H54 (cell line): ENCODE data around the gene CALR.
A peak's percentile ranks its signal among the peaks of the same experiment; 100 is the strongest.
"Not testable (repeated sequence)": the region's sequence is repeated elsewhere in the genome, so short reads cannot be mapped to it uniquely, and the experiment has no call there.

Source experiments
- DNase-seq: peaks from one replicate; pipeline ENCODE4 v3.0.0; 2011; ENCODE audit warnings: low spot score, mixed read lengths; ENCODE audit not compliant: insufficient read length
- FAIRE-seq: peaks from 3 replicates; lab custom pipeline; 2011; peaks lifted over from hg19 to GRCh38; lab: Jason Lieb, UNC
- POLR2A ChIP-seq: IDR thresholded peaks from 2 replicates; pipeline ENCODE4 v1.6.1; 2011; ENCODE audit warnings: low read depth, mild to moderate bottlenecking, low read length

CALR gene

DNA sequence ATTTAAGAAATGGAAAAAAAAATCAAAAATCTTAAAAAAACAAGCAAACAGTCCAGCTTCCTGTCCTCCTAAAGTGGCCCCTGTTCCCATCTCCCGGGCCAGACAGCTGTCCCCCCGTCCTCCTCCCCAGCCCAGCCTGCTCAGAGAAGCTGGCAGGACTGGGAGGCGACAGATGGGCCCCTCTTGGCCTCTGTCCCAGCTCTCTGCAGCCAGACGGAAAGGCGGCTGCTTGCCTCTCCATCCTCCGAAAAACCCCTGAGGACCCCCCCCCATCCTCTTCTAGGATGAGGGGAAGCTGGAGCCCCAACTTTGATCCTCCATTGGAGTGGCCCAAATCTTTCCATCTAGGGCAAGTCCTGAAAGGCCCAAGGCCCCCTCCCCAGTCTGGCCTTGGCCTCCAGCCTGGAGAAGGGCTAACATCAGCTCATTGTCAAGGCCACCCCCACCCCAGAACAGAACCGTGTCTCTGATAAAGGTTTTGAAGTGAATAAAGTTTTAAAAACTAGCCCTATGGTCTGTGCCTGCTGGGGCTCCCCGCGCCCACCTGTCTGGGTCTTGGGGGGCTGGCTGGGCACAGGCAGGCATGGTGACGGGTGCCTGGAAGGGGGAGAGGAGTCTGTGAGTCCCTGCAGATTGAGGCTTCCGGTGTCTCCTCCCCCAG lies 14.9 kb downstream of the CALR start:
- FAIRE-seq: no peak

DNA sequence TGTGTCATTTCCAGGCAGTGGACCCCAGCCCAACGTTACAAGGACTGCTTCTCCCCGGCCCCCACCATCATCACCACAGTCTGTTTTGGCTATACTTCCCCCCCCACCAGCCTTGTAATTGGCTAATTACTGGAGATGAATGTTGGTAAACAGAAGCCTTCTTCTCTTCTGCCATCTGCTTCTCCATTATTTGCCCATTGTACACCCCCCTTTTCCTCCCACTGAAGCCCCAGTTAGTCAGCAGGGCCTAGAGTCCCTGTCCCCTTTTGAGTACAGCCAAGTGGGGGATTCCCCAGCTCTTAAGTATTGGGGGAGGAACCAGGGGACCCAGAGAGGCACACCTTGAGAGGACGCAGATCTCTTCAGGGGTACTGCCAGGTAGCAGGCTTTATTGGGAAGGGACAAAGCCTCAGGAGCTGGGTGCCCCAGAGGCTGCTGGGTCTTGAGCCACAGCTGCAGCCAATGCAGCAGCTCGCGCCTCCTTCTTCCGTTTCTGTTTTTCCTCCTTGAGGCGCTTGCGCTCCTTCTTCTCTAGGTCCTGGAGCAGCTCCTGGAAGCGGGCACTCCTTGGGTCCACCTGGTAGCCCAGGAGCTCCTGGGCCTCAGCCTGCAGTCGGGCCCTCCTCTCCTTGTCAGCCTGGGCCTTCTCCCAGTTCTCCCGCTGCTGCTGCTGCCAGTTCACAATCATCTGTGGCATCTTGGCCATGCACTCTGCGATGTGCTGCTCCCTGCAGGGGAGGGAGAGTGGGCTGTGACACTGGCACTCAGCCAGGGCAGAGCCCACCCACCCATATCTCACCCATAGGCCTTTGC lies 15.6 kb downstream of the CALR start:
- FAIRE-seq (no peak), DNase-seq (no peak)
- TF ChIP-seq POLR2A: no peak

More for the DNA sequence above, 14.9 kb downstream of the CALR start:
- DNase-seq: no peak
- no peak for TF ChIP-seq POLR2A

DNA sequence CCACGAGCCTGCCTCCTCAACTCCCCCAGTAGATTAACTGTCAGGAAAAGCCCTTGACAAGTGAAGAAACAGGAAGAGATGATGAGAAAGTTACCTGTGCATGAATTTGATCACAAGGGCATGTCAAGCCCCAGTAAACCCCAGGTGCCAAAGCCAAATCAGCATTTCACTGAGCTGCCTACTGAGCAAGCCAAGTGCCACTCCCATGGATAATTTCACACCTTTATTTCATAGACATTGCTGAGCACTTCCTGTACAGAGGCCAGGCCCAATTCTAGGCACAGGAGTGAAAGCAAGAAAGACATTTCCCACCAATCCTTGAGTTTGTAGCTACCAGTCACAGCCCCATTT lies 16.2 kb downstream of the CALR start:
- DNase-seq (no peak), FAIRE-seq (no peak)
- no peak for TF ChIP-seq POLR2A

DNA sequence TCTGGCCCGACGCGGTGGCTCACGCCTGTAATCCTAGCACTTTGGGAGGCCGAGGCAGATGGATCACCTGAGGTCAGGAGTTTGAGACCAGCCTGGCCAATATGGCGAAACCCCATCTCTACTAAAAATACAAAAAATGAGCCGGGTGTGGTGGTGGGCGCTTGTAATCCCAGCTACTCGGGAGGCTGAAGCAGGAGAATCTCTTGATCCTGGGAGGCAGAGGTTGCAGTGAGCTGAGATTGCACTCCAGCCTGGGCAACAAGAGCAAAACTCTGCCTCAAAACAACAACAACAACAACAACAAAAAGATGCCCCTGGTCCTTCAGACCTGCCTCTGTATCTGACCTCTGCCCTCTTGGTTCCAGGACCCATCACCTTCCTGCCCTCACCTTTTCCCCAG lies 17.2 kb downstream of the CALR start:
- not testable (repeated sequence) for DNase-seq, FAIRE-seq

DNA sequence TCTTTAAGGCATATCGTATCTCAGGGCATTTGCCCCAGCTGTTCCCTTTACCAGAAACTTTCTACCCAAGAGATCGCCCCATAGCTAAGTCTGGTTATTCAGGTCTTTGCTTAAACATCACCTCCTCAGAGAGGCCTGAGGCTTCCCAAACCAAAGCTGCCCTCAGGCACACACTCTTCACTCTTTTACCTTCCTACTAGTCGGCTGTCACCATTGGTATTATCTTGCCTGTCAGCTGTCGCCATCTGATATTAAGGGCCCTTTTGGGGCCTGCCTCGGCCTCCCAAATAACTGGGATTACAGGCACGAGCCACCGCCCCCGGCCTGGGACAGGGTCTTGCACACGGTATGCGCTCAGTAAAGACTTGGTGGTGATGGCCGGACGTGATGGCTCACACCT lies 17.6 kb downstream of the CALR start:
- DNase-seq (no peak), FAIRE-seq (no peak)
- no peak for TF ChIP-seq POLR2A

DNA sequence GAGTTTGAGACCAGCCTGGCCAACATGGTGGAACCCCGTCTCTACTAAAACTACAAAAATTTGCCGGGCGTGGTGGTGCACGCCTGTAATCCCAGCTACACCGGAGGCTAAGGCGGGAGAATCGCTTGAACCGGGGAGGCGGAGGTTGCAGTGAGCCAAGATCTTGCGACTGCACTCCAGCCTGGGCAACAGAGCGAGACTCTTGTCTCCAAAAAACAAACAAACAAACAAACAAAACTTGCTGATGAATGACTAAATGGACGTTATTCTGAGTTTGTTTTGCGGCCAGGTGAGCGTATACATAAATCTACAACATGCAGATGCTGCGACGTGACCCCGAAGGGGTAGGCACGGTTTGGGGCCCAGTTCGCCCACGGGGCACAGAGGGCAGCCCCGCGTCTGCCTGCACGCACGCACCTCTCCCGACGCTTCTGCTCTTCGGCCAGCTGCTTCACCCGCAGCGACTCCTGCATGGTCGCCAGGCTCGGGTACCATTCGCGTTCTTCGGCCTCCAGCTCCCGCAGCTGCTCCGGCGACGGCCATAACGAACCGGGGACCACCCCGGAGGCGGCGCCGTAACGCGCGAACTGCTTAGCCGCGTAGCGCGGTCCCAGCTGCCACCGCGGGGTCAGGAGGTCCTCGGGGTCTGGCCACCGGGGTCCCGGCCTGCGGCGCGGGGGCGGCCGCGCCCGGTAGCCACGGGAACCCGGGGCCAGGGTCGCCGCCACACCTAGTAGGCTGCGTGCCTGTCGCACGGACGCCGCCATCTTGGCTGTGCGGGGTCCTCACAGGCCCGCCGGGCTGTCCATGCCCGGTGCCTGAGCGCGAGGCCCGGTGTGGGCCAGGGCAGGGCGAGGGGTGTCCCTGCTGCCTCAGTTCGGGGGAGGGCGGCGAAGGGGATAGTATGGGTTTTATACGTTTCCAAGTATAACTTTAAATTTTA lies 18.3 kb downstream of the CALR start, which contains the start of gene GADD45GIP1:
Gene GADD45GIP1 (minus strand): TSS at position 778 of the 943 bp plus-strand sequence. CDS start 11 bp downstream, at position 767.
- peak; percentile 85 for TF ChIP-seq POLR2A
- no peak for DNase-seq
- FAIRE-seq: no peak

DNA sequence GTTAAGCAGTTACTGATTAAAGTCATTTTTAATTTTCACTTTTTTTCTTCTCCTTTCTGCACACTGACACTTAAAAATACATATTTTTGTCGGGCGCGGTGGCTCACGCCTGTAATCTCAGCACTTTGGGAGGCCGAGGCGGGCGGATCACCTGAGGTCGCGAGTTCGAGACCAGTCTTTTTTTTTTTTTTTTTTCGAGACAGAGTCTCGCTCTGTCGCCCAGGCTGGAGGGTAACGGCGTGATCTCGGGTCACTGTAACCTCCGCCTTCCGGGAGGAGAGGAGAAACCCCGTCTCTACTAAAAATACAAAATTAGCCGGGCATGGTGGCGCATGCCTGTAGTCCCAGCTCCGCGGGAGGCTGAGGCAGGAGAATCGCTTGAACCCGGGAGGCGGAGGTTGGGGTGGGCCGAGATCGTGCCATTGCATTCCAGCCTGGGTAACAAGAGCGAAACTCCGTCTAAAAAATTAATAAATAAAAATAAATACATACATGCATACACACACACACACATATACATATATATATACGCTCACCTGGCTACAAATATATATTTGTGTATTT lies 19.1 kb downstream of the CALR start:
- DNase-seq, FAIRE-seq: not testable (repeated sequence)

DNA sequence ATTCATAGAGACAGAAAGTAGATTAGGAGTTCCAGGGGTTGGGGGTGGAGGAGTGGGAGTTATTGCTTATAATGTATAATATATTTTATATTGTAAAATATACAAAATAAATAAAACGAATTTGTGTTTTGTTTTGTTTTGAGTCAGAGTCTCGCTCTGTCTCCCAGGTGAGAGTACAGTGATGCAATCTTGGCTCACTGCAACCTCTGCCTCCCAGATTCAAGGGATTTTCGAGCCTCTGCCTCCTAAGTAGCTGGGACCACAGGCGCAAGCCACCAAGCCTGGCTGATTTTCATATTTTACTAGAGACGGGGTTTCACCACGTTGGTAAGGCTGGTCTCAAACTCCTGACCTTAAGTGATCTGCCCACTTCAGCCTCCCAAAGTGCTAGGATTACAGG lies 21.1 kb downstream of the CALR start:
- no peak for TF ChIP-seq POLR2A
- FAIRE-seq (no peak), DNase-seq (no peak)

DNA sequence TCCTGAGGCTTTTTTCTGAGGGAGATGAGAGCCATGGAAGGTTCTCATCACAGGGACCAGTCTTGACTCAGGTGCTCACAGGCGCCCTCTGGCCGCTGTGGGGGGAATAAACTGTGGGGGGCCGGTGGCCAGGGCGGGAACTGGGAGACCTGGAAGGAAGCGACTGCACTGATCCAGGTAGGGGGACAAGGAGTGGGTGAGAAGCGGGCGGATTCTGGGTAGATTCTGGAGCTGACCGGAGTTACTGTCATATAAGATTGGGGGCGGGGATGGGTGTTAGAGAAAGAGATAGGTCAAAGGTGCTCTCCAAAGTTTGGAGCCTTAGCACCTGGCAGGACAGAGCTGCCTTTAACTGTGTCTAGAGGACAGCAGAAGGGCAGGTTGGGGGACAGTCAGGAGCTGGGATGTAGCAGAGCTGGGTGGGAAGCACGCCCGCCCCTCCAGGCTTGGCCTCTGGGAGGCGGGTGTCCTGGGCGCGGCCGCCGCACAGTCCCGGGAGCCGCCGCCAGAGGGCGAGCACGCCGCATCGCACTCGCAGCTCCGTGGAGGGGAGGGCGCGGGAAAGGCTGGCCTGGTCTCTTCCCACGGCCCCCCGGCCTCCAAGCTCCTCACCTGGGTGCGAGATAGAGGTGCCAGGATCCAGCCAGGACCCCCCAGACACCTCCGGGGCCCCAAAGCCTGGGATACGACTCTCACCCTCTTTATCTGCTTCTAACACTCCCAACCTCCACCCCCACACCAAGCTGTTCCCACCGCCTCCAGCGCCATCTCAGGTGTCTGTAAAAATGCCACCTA lies 26.8 kb downstream of the CALR start:
- 0 out of 2 replicates have a peak, but pooled peaks have one; percentile 11 for TF ChIP-seq POLR2A
- no peak for FAIRE-seq
- DNase-seq: peak; percentile 83

DNA sequence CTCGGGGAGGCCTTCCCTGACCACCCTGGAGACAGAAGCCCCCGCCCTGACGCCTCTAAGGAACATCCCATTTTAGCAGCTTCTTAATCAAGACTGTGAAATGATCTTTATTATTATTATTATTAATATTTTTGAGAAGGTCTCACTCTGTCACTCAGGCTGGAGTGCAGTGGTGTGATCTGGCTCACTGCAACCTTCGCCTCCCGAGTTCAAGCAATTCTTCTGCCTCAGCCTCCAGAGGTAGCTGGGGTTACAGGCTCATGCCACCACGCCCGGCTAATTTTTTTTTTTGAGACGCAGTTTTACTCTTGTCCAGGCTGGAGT lies 27.4 kb downstream of the CALR start:
- FAIRE-seq (no peak), DNase-seq (no peak)
- no peak for TF ChIP-seq POLR2A

DNA sequence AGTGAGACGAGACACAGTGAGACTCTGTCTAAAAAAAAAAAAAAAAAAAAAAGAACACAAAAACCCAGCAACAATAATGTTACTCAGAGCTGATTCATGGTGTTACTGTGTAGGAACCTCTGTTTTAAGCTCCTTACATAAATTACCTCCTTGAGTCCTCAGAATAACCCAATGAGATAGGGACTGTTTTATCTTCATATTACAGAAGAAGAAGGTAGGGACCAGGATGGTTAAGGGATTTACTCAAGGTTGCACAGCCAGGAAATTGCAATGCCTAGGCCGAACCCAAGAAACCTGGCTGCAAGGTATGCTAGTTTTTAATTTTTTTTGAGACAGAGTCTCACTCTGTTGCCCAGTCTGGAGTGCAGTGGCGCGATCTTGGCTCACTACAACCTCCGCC lies 29.5 kb downstream of the CALR start:
- FAIRE-seq (no peak), DNase-seq (peak; percentile 35)
- TF ChIP-seq POLR2A: no peak

DNA sequence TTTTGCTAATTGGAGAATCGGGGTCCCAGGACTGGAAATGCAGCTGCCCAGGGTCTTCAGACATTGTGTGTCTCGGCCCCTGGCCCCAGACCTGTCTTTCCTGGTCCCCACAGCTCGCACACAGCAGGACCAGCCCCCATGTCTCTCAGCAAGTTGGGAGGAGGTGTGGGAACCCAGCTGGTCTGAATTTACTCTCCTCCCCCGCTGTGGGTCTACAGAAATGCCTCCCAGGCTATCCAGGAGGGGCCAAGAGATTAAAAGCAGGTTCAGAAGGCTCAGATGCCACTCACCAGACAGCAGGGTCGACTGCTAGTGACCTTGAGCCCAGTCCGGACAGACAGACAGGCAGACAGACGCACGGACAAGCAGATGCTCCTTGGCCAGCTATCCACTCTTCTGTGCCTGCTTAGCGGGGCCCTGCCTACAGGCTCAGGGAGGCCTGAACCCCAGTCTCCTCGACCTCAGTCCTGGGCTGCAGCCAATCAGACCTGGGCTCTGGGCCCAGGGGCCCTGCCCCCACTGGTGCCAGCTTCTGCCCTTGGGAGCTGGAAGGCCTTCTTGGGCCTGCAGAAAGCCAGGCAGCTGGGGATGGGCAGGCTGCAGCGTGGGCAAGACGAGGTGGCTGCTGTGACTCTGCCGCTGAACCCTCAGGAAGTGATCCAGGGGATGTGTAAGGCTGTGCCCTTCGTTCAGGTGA lies 31.0 kb downstream of the CALR start, which contains the start of gene DAND5:
Gene DAND5 (plus strand): TSS at position 285 of the 697 bp plus-strand sequence. CDS start 85 bp downstream, at position 370.
- DNase-seq (no peak), FAIRE-seq (no peak)
- TF ChIP-seq POLR2A: no peak
